Measurements from ENCODE around the gene GPC6.

The GPC6 gene

DNA sequence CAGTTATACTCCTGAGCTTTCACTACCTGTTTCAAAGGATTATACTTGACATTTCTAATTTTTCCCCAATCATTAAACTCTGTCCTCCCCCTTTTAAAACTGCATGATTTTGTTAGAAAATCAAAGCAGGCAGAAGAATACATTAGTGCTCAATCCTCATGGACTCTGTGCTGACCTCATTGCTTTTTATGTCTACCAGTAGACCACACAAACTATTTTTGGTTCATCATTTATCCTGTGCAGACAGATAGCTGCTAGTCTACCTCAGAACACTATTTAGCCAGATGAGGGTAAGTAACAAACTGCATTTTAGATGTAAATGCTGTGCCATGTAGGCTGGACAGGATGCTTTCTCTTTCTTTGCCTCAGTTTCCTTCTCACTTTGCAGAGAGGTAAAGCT lies 1016.9 kb downstream of the GPC6 start:
- Histone ChIP-seq H3F3A (ENCODE audit: low read depth) (no peaks in the 10 kb centered on the region), H3K4me2 (ENCODE audit: low read depth, low read length, poor library complexity, severe bottlenecking) (no peak overlapping the region), H3K9me3 (ENCODE audit: insufficient read depth, low read depth, low read length) (no peaks in the 10 kb centered on the region), H3K9me2 (replicated peaks; ENCODE audit: low read depth, low read length) (no peaks in the 10 kb centered on the region), H3K4me3 (ENCODE audit: low read length, poor library complexity, severe bottlenecking) (no peak overlapping the region), H3K4me1 (ENCODE audit: insufficient read depth, low read length, poor library complexity, severe bottlenecking) (peaks cover 5% of the 10 kb centered on the region), H4K20me1 (ENCODE audit: insufficient read depth, low read length, poor library complexity, severe bottlenecking) (no peaks in the 10 kb centered on the region), H3K36me3 (ENCODE audit: insufficient read depth, low read length) (no peaks in the 10 kb centered on the region), H3K27me3 (ENCODE audit: insufficient read depth, low read length, poor library complexity, severe bottlenecking) (no peaks in the 10 kb centered on the region), H3K79me2 (ENCODE audit: insufficient read depth, low read length) (no peaks in the 10 kb centered on the region), H3K9ac (ENCODE audit: low read depth, low read length, poor library complexity, severe bottlenecking) (no peak overlapping the region), H2AFZ (ENCODE audit: low read length) (no peak overlapping the region)
- TF ChIP-seq, protein P1, sequence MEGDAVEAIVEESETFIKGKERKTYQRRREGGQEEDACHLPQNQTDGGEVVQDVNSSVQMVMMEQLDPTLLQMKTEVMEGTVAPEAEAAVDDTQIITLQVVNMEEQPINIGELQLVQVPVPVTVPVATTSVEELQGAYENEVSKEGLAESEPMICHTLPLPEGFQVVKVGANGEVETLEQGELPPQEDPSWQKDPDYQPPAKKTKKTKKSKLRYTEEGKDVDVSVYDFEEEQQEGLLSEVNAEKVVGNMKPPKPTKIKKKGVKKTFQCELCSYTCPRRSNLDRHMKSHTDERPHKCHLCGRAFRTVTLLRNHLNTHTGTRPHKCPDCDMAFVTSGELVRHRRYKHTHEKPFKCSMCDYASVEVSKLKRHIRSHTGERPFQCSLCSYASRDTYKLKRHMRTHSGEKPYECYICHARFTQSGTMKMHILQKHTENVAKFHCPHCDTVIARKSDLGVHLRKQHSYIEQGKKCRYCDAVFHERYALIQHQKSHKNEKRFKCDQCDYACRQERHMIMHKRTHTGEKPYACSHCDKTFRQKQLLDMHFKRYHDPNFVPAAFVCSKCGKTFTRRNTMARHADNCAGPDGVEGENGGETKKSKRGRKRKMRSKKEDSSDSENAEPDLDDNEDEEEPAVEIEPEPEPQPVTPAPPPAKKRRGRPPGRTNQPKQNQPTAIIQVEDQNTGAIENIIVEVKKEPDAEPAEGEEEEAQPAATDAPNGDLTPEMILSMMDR (conservative IDR thresholded peaks at IDR 0.05; ENCODE audit: low read length), result no peak
- TF ChIP-seq EZH2phosphoT487 (IDR thresholded peaks at IDR 0.05; ENCODE audit: borderline replicate concordance), result no peak

DNA sequence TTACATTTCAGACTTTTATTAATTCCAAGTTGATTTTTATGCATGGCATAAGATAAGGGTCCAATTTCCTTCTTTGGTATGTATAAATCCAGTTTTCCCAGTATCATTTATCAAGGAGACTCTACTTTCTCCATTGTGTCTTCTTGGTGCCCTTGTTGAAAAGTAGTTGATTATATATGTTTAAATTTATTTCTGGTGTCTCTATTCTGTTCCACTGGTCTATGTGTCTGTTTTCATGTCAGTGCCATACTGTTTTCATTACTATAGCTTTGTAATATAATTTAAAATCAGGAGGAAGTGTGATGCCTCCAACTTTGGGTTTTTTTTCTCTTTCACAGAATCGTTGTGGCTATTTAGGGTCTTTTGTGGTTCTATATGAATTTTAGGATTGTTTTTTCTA lies 1019.9 kb downstream of the GPC6 start:
- no peaks in the 10 kb centered on the region for H3K27me3 ChIP-seq (ENCODE audit: insufficient read depth, low read length, poor library complexity, severe bottlenecking)
- TF ChIP-seq EZH2phosphoT487 (IDR thresholded peaks at IDR 0.05; ENCODE audit: borderline replicate concordance), result no peak
- TF ChIP-seq, protein P1 (conservative IDR thresholded peaks at IDR 0.05; ENCODE audit: low read length), result no peak
- no peaks in the 10 kb centered on the region for H3K36me3 ChIP-seq (ENCODE audit: insufficient read depth, low read length)
- H3K9me3 ChIP-seq (ENCODE audit: insufficient read depth, low read depth, low read length), result no peaks in the 10 kb centered on the region
- no peak overlapping the region for H3K4me2 ChIP-seq (ENCODE audit: low read depth, low read length, poor library complexity, severe bottlenecking)
- no peaks in the 10 kb centered on the region for H3K4me1 ChIP-seq (ENCODE audit: insufficient read depth, low read length, poor library complexity, severe bottlenecking)
- H3F3A ChIP-seq (ENCODE audit: low read depth), result no peaks in the 10 kb centered on the region
- no peaks in the 10 kb centered on the region for H4K20me1 ChIP-seq (ENCODE audit: insufficient read depth, low read length, poor library complexity, severe bottlenecking)
- no peaks in the 10 kb centered on the region for H3K79me2 ChIP-seq (ENCODE audit: insufficient read depth, low read length)
- no peak overlapping the region for H3K9ac ChIP-seq (ENCODE audit: low read depth, low read length, poor library complexity, severe bottlenecking)
- H3K9me2 ChIP-seq (replicated peaks; ENCODE audit: low read depth, low read length), result no peaks in the 10 kb centered on the region
- no peak overlapping the region for H3K4me3 ChIP-seq (ENCODE audit: low read length, poor library complexity, severe bottlenecking)
- H2AFZ ChIP-seq (ENCODE audit: low read length), result no peak overlapping the region

DNA sequence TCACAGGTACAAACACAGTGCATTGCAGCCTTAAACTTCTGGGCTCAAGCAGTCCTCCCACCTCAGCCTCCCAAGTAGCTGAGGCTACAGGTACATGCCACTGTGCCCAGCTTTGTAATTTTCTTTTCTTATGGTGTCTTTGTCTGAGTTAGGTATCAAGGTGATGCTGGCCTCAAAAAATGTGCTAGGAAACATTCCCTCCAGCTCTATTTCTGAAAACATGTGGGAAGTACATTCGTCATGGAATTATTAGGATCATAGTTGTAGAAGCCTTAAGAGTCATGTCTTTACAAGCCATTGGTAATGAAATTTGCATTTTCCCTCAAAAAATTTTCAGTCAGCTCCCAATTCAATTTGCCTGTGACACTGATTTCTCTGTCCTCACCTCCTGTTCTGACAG lies 1021.3 kb downstream of the GPC6 start:
- TF ChIP-seq EZH2phosphoT487 (IDR thresholded peaks at IDR 0.05; ENCODE audit: borderline replicate concordance), result no peak
- TF ChIP-seq, protein P1 (conservative IDR thresholded peaks at IDR 0.05; ENCODE audit: low read length), result no peak
- Histone ChIP-seq H2AFZ (ENCODE audit: low read length) (no peak overlapping the region), H3K36me3 (ENCODE audit: insufficient read depth, low read length) (no peaks in the 10 kb centered on the region)

More for the DNA sequence above, 1021.3 kb downstream of the GPC6 start:
- Histone ChIP-seq H3F3A (ENCODE audit: low read depth) (no peaks in the 10 kb centered on the region), H3K9ac (ENCODE audit: low read depth, low read length, poor library complexity, severe bottlenecking) (no peak overlapping the region), H3K4me2 (ENCODE audit: low read depth, low read length, poor library complexity, severe bottlenecking) (no peak overlapping the region), H3K27me3 (ENCODE audit: insufficient read depth, low read length, poor library complexity, severe bottlenecking) (no peaks in the 10 kb centered on the region), H3K4me3 (ENCODE audit: low read length, poor library complexity, severe bottlenecking) (no peak overlapping the region), H3K4me1 (ENCODE audit: insufficient read depth, low read length, poor library complexity, severe bottlenecking) (no peaks in the 10 kb centered on the region), H3K9me3 (ENCODE audit: insufficient read depth, low read depth, low read length) (no peaks in the 10 kb centered on the region), H4K20me1 (ENCODE audit: insufficient read depth, low read length, poor library complexity, severe bottlenecking) (no peaks in the 10 kb centered on the region), H3K79me2 (ENCODE audit: insufficient read depth, low read length) (no peaks in the 10 kb centered on the region), H3K9me2 (replicated peaks; ENCODE audit: low read depth, low read length) (no peaks in the 10 kb centered on the region)
